Measurements from ENCODE around the gene EXOC5. TPM values are rescaled to one million over a fixed set of nuclear protein-coding genes. Genes with fewer than 3 reads are reported as not detected.
"Not testable (repeated sequence)": the region's sequence is repeated elsewhere in the genome, so short reads cannot be mapped to it uniquely, and the experiment has no call there.

Gene EXOC5
- total RNA-seq, 1 donor from 2014 or later, result 252 TPM

GRCh38 chr14:57259672-57260071 is 9.0 kb downstream of the EXOC5 start:
- Histone ChIP-seq H3K9me3 (ENCODE audit: low read depth) (no peaks in the 10 kb centered on the region), H3K4me2 (peak overlapping the region; percentile 8), H3K9ac (no peak overlapping the region), H3K4me1 (peaks cover 11% of the 10 kb centered on the region), H3K4me3 (no peak overlapping the region), H2AFZ (replicated peaks) (no peak overlapping the region), H3F3A (ENCODE audit: low read depth) (peaks cover 5% of the 10 kb centered on the region), H3K79me2 (ENCODE audit: low read depth) (peaks cover 100% of the 10 kb centered on the region), H3K27ac (no peak overlapping the region), H3K36me3 (no peaks in the 10 kb centered on the region), H3K27me3 (no peaks in the 10 kb centered on the region), H4K20me1 (ENCODE audit: low read depth) (peaks cover 97% of the 10 kb centered on the region)
- Mint-ChIP-seq H3K27me3 (ENCODE audit: insufficient read depth, low read depth) (no peaks in the 10 kb centered on the region), H3K4me3 (no peak overlapping the region), H3K36me3 (peaks cover 43% of the 10 kb centered on the region), H3K27ac (no peak overlapping the region), H3K9me3 (peaks cover 29% of the 10 kb centered on the region), H3K4me1 (peaks cover 5% of the 10 kb centered on the region)
- no peak for DNase-seq (ENCODE audit: low spot score)
- TF ChIP-seq EZH2phosphoT487 (IDR thresholded peaks at IDR 0.05), result no peak
- TF ChIP-seq EZH2 (IDR thresholded peaks at IDR 0.05), result no peak
- TF ChIP-seq CTCF (IDR thresholded peaks at IDR 0.05), result no peak

- DNase-seq (ENCODE audit: low spot score); H3K9me3 ChIP-seq (ENCODE audit: low read depth); H3K4me2 ChIP-seq; H3K4me3 ChIP-seq; H3F3A ChIP-seq (ENCODE audit: low read depth); H2AFZ ChIP-seq (replicated peaks); H3K36me3 ChIP-seq; H3K27ac Mint-ChIP-seq; H3K27me3 Mint-ChIP-seq (ENCODE audit: insufficient read depth, low read depth); H3K4me1 ChIP-seq; H3K9ac ChIP-seq; H3K4me3 Mint-ChIP-seq; H3K4me1 Mint-ChIP-seq; H3K27me3 ChIP-seq; H3K27ac ChIP-seq: not testable (repeated sequence)
- H3K79me2 ChIP-seq (ENCODE audit: low read depth), result peaks cover 100% of the 10 kb centered on the region
- Mint-ChIP-seq H3K36me3 (peaks cover 50% of the 10 kb centered on the region), H3K9me3 (peaks cover 34% of the 10 kb centered on the region)
- H4K20me1 ChIP-seq (ENCODE audit: low read depth), result peaks cover 97% of the 10 kb centered on the region
Observed at GRCh38 chr14:57258221-57258620, 10.5 kb downstream of the EXOC5 start.

GRCh38 chr14:57254884-57255283 is 13.8 kb downstream of the EXOC5 start:
- no peaks in the 10 kb centered on the region for H3K27me3 Mint-ChIP-seq (ENCODE audit: insufficient read depth, low read depth)
- no peak for TF ChIP-seq EZH2phosphoT487 (IDR thresholded peaks at IDR 0.05)
- no peak for TF ChIP-seq EZH2 (IDR thresholded peaks at IDR 0.05)
- no peak for TF ChIP-seq CTCF (IDR thresholded peaks at IDR 0.05)
- peaks cover 12% of the 10 kb centered on the region for H3F3A ChIP-seq (ENCODE audit: low read depth)
- peaks cover 98% of the 10 kb centered on the region for H4K20me1 ChIP-seq (ENCODE audit: low read depth)
- peaks cover 17% of the 10 kb centered on the region for H3K4me1 ChIP-seq
- peaks cover 2% of the 10 kb centered on the region for H3K4me1 Mint-ChIP-seq
- H3K4me2 ChIP-seq, result no peak overlapping the region
- H3K79me2 ChIP-seq (ENCODE audit: low read depth), result peaks cover 100% of the 10 kb centered on the region
- no peaks in the 10 kb centered on the region for H3K9me3 ChIP-seq (ENCODE audit: low read depth)
- no peaks in the 10 kb centered on the region for H3K27me3 ChIP-seq
- no peak overlapping the region for H2AFZ ChIP-seq (replicated peaks)
- H3K36me3 ChIP-seq, result no peaks in the 10 kb centered on the region
- no peak overlapping the region for H3K4me3 ChIP-seq
- no peak overlapping the region for H3K4me3 Mint-ChIP-seq
- H3K27ac ChIP-seq, result no peak overlapping the region
- H3K36me3 Mint-ChIP-seq, result peaks cover 54% of the 10 kb centered on the region
- no peak overlapping the region for H3K27ac Mint-ChIP-seq
- no peak overlapping the region for H3K9ac ChIP-seq
- DNase-seq (ENCODE audit: low spot score), result no peak
- H3K9me3 Mint-ChIP-seq, result peaks cover 35% of the 10 kb centered on the region

- no peaks in the 10 kb centered on the region for H3K9me3 ChIP-seq (ENCODE audit: low read depth)
- peaks cover 90% of the 10 kb centered on the region for H3K79me2 ChIP-seq (ENCODE audit: low read depth)
- Mint-ChIP-seq H3K36me3 (peaks cover 16% of the 10 kb centered on the region), H3K9me3 (no peaks in the 10 kb centered on the region), H3K27ac (no peak overlapping the region), H3K4me3 (no peak overlapping the region), H3K27me3 (ENCODE audit: insufficient read depth, low read depth) (no peaks in the 10 kb centered on the region), H3K4me1 (peaks cover 10% of the 10 kb centered on the region)
- H3K4me3 ChIP-seq, result no peak overlapping the region
- H3K36me3 ChIP-seq, result peaks cover 14% of the 10 kb centered on the region
- H3K27ac ChIP-seq, result no peak overlapping the region
- TF ChIP-seq CTCF (IDR thresholded peaks at IDR 0.05) (no peak), EZH2 (IDR thresholded peaks at IDR 0.05) (no peak), EZH2phosphoT487 (IDR thresholded peaks at IDR 0.05) (no peak)
- no peak overlapping the region for H2AFZ ChIP-seq (replicated peaks)
- no peak for DNase-seq (ENCODE audit: low spot score)
- peaks cover 55% of the 10 kb centered on the region for H4K20me1 ChIP-seq (ENCODE audit: low read depth)
- H3K9ac ChIP-seq, result no peak overlapping the region
- H3K27me3 ChIP-seq, result no peaks in the 10 kb centered on the region
- peaks cover 13% of the 10 kb centered on the region for H3K4me1 ChIP-seq
- peaks cover 12% of the 10 kb centered on the region for H3F3A ChIP-seq (ENCODE audit: low read depth)
- no peak overlapping the region for H3K4me2 ChIP-seq
Observed at GRCh38 chr14:57246933-57247657, 21.6 kb downstream of the EXOC5 start.

Data from neural progenitor cell (in vitro differentiated cells).